Keratinocyte (primary cell): ENCODE measurements around the gene ITGA3. TPM values are rescaled to one million over a fixed set of nuclear protein-coding genes. Genes with fewer than 3 reads are reported as not detected.

Experiments
- DNase-seq: peaks from one replicate; pipeline ENCODE4 v3.0.0-alpha.2; 2011; ENCODE audit warnings: low read depth, missing footprints, low spot score
- FAIRE-seq: peaks from 2 replicates; lab custom pipeline; 2011; peaks lifted over from hg19 to GRCh38; lab: Jason Lieb, UNC
- H2AFZ ChIP-seq: 2 replicates; pipeline ENCODE4 v1.6.0; 2012; ENCODE audit warnings: low read length, control low read depth, inconsistent platforms; ENCODE audit not compliant: control insufficient read depth
- H3K27ac ChIP-seq: 2 replicates; pipeline ENCODE4 v1.5.1; 2011; ENCODE audit warnings: low read length; ENCODE audit not compliant: control insufficient read depth, insufficient read depth
- H3K27me3 ChIP-seq: 3 replicates; pipeline ENCODE4 v1.6.0; 2011; ENCODE audit warnings: low read length; ENCODE audit not compliant: control insufficient read depth, insufficient read depth; ENCODE audit errors: extremely low read depth
- H3K36me3 ChIP-seq, 2 experiments: 2 replicates in 1 of 2; 3 replicates in 1 of 2; pipeline ENCODE4 v1.5.1; 2011; ENCODE audit warnings: low read length in 2 of 2, mild to moderate bottlenecking in 1 of 2; ENCODE audit not compliant: control insufficient read depth in 2 of 2, insufficient read depth in 2 of 2; ENCODE audit errors: extremely low read depth in 1 of 2
- H3K4me1 ChIP-seq: 3 replicates; pipeline ENCODE4 v1.5.1; 2011; ENCODE audit warnings: low read length; ENCODE audit not compliant: control insufficient read depth, insufficient read depth; ENCODE audit errors: extremely low read depth
- H3K4me2 ChIP-seq: 3 replicates; pipeline ENCODE4 v1.6.0; 2011; ENCODE audit warnings: low read depth, low read length; ENCODE audit not compliant: control insufficient read depth, insufficient read depth; ENCODE audit errors: extremely low read depth
- H3K4me3 ChIP-seq, 3 experiments: fragments of 200-600 bp in 1 of 3; sonication (generic) in 1 of 3; 2 replicates in 2 of 3; 3 replicates in 1 of 3; pipeline ENCODE4 v1.5.1; 2011 to 2016; ENCODE audit warnings: low read length in 3 of 3, mild to moderate bottlenecking in 3 of 3, control low read depth in 2 of 3, inconsistent platforms in 1 of 3, low read depth in 1 of 3, mixed read lengths in 1 of 3, mixed run types in 1 of 3, moderate library complexity in 1 of 3; ENCODE audit not compliant: control insufficient read depth in 2 of 3, insufficient read depth in 2 of 3; ENCODE audit errors: extremely low read depth in 1 of 3
- H3K79me2 ChIP-seq: 2 replicates; pipeline ENCODE4 v1.6.0; 2012; ENCODE audit warnings: low read length; ENCODE audit not compliant: control insufficient read depth, insufficient read depth
- H3K9ac ChIP-seq: 3 replicates; pipeline ENCODE4 v1.6.0; 2011; ENCODE audit warnings: low read length; ENCODE audit not compliant: control insufficient read depth, insufficient read depth; ENCODE audit errors: extremely low read depth
- H3K9me1 ChIP-seq: 3 replicates; pipeline ENCODE4 v1.6.0; 2011; ENCODE audit warnings: low read length; ENCODE audit not compliant: control insufficient read depth, insufficient read depth; ENCODE audit errors: extremely low read depth
- H3K9me3 ChIP-seq: 2 replicates; pipeline ENCODE4 v1.5.1; 2012; ENCODE audit warnings: low read depth, low read length; ENCODE audit not compliant: control insufficient read depth
- H4K20me1 ChIP-seq: 3 replicates; pipeline ENCODE4 v1.6.0; 2011; ENCODE audit warnings: low read length; ENCODE audit not compliant: control insufficient read depth, insufficient read depth; ENCODE audit errors: extremely low read depth
- CTCF ChIP-seq, 3 experiments: IDR thresholded peaks in 1 of 3; conservative IDR thresholded peaks in 1 of 3; optimal IDR thresholded peaks in 1 of 3; 2 replicates in 2 of 3; 3 replicates in 1 of 3; pipeline versions ENCODE3 to v1.5.1; 2011; ENCODE audit warnings: low read length in 3 of 3, mild to moderate bottlenecking in 3 of 3, moderate library complexity in 2 of 3, control low read depth in 1 of 3, inconsistent platforms in 1 of 3; ENCODE audit not compliant: insufficient read depth in 2 of 3; ENCODE audit errors: extremely low read depth in 1 of 3
- EZH2 ChIP-seq: IDR thresholded peaks from one replicate; pipeline ENCODE4 v1.6.1; 2012; ENCODE audit warnings: inconsistent platforms, mild to moderate bottlenecking, low read length, moderate library complexity
- dilution Hi-C: fragments of 300-500 bp; cut with MboI; formaldehyde crosslinking; loops from one replicate; pipeline ENCODE4 v1.7.0; 2020; ENCODE audit warnings: low sequenced_read_pairs; ENCODE audit not compliant: extremely low pct_ligation_motif_present
- polyA plus RNA-seq, 5 experiments: library from polyadenylated mRNA; depleted of rRNA in 3 of 5; stranded (reverse) in 3 of 5; stranded (forward) in 1 of 5; unstranded in 1 of 5; fragments of >200 nt; gene quantifications; 1 replicate in 1 of 5; 2 replicates in 3 of 5; 3 replicates in 1 of 5; pipeline versions ENCODE4 v1.2.1 to v1.2.3, GENCODE V29; 2011 to 2012; ENCODE audit warnings: missing spikeins in 2 of 5, low read depth in 1 of 5, low replicate concordance in 1 of 5

The ITGA3 gene
- polyA plus RNA-seq, 1 donor (not counting 4 experiments of a cell fraction or from before 2014, with no cell fraction given) = 427 TPM

- no peak overlapping the region for H3K9ac ChIP-seq
- no peaks in the 10 kb centered on the region for H3K9me3 ChIP-seq
- no peak overlapping the region for H2AFZ ChIP-seq
- no peak overlapping the region for H3K27ac ChIP-seq
- DNase-seq (no peak), FAIRE-seq (no peak)
- H3K79me2 ChIP-seq = no peaks in the 10 kb centered on the region
- H3K9me1 ChIP-seq = no peaks in the 10 kb centered on the region
- H3K4me3 ChIP-seq = no peak overlapping the region
- H4K20me1 ChIP-seq = no peaks in the 10 kb centered on the region
- dilution Hi-C loops = no loop called here
- no peaks in the 10 kb centered on the region for H3K27me3 ChIP-seq
- H3K36me3 ChIP-seq = peaks cover 0 to 2% of the 10 kb centered on the region in 2 experiments
- peaks cover 34% of the 10 kb centered on the region for H3K4me1 ChIP-seq
- no peak overlapping the region for H3K4me2 ChIP-seq
- TF ChIP-seq EZH2 = no peak
- no peak for TF ChIP-seq CTCF (optimal IDR thresholded peaks at IDR 0.05 in 1 of 3, IDR thresholded peaks at IDR 0.05 in 1 of 3, conservative IDR thresholded peaks at IDR 0.05 in 1 of 3; ENCODE audit: extremely low read depth in 1 of 3, insufficient read depth in 2 of 3, low read length in 3 of 3)
Measured at GRCh38 chr17:50103252-50103651, 47.3 kb downstream of the ITGA3 start.

GRCh38 chr17:50103941-50104340 is 48.0 kb downstream of the ITGA3 start:
- Histone ChIP-seq H3K4me1 (peaks cover 39% of the 10 kb centered on the region), H3K36me3 (peaks cover 0 to 2% of the 10 kb centered on the region in 2 experiments), H3K9ac (no peak overlapping the region), H3K4me3 (no peak overlapping the region), H3K9me1 (no peaks in the 10 kb centered on the region), H3K27me3 (no peaks in the 10 kb centered on the region), H3K9me3 (no peaks in the 10 kb centered on the region), H4K20me1 (no peaks in the 10 kb centered on the region), H3K4me2 (no peak overlapping the region), H3K79me2 (no peaks in the 10 kb centered on the region), H2AFZ (no peak overlapping the region), H3K27ac (no peak overlapping the region)
- FAIRE-seq (no peak), DNase-seq (no peak)
- dilution Hi-C loops = no loop called here
- TF ChIP-seq CTCF (optimal IDR thresholded peaks at IDR 0.05 in 1 of 3, IDR thresholded peaks at IDR 0.05 in 1 of 3, conservative IDR thresholded peaks at IDR 0.05 in 1 of 3; ENCODE audit: extremely low read depth in 1 of 3, insufficient read depth in 2 of 3, low read length in 3 of 3) (no peak), EZH2 (no peak)
